Measurements from ENCODE around the gene DACT3.

The DACT3 gene

DNA sequence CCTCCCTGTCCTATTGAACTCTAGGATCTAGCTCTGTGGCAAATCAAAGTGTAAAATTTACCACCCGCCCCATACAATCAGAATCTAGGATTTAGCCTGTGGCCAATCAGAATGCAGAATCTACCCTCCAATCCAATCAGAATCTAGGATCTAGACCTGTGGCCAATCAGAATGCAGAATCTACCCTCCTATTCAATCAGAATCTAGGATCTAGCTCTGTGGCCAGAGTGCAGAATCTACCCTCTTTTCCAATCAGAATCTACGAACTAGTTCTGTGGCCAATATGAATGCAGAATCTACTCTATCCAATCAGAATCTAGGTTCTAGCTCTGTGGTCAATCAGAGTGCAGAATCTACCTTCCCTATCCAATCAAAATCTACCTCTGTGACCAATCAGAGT is 30.1 kb upstream of the DACT3 start:
- in situ Hi-C loops (cut with HindIII; ENCODE audit: low pct_unique_long_range_greater_than_20kb, low sequenced_read_pairs), result no loop called here
- TF ChIP-seq JUND (IDR thresholded peaks at IDR 0.05; ENCODE audit: low read depth), result no peak
- DNase-seq (ENCODE audit: low read depth in 1 of 2, low spot score in 1 of 2), result no peak

DNA sequence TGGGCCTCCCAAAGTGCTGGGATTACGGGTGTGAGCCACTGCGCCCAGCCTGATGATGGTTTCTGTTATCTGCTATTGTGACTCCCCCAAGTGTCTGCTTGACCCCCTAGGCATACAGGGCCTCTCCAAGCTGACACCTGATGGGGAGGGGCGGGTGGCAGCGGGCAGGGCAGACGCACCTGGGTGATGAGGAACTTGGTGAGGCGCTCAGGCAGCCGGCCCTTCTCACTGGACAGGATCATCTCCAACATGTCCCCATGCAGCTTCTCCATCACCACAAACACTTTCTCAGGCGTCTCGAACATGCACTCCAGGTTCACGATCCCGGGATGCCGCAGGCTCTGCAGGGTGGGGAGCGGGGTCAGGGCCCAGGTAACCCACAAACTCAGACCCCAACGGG is 28.4 kb upstream of the DACT3 start:
- no peak for TF ChIP-seq JUND (IDR thresholded peaks at IDR 0.05; ENCODE audit: low read depth)
- no peak for DNase-seq (ENCODE audit: low read depth in 1 of 2, low spot score in 1 of 2)
- in situ Hi-C loops (cut with HindIII; ENCODE audit: low pct_unique_long_range_greater_than_20kb, low sequenced_read_pairs), result no loop called here

DNA sequence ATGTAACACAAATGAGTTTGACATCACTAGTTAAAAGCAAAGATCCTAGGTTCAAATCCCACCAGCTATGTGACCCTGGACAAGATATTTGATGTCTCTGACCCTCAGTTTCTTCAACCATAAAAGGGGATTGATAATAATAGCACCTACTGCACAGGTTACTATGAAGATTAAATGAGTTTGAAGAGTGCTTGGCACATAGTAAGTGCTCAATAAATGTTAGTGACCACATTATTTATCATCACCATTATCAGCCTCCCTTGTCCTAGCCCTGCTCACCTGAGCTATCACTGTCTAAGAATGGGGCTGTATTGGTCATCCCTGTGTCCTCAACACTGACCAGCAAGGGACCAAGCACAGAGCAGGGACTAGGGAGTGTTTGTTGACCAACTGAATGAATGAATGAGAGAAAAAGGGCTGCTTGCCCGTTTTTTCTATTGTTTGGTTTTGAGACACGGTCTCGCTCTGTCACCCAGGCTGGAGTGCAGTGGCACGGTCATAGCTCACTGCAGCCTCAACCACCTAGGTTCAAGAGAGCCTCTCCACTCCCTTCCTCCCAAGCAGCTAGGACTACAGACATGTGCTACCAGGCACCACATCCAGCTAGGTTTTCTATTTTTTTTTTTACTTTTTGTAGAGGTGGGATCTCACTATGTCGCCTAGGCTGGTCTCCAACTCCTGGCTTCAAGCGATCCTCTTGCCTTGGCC is 26.6 kb upstream of the DACT3 start:
- TF ChIP-seq JUND (IDR thresholded peaks at IDR 0.05; ENCODE audit: low read depth), result no peak
- in situ Hi-C loops (cut with HindIII; ENCODE audit: low pct_unique_long_range_greater_than_20kb, low sequenced_read_pairs), result no loop called here

DNA sequence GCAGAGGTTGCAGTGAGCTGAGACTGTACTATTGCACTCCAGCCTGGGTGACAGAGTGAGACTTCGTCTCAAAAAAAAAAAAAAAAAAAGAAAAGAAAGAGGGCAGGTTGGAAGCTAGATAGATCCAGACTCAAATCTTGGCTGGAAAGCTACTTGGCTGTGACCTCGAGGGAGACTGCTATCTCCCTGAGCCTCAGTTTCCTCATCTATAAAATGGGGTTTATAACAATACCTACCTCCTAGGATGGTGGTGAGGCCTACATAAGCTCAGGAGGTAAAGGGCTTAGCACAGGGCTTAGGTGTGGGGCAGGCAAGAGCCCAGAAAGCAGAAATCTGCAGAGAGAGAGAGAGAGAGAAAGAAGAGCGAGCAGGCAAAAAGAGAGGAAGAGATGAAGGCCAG is 24.2 kb upstream of the DACT3 start:
- in situ Hi-C loops (cut with HindIII; ENCODE audit: low pct_unique_long_range_greater_than_20kb, low sequenced_read_pairs), result no loop called here
- no peak for TF ChIP-seq JUND (IDR thresholded peaks at IDR 0.05; ENCODE audit: low read depth)
- no peak for DNase-seq (ENCODE audit: low read depth in 1 of 2, low spot score in 1 of 2)

More for the DNA sequence above, 26.6 kb upstream of the DACT3 start:
- DNase-seq (ENCODE audit: low read depth in 1 of 2, low spot score in 1 of 2), result no peak

DNA sequence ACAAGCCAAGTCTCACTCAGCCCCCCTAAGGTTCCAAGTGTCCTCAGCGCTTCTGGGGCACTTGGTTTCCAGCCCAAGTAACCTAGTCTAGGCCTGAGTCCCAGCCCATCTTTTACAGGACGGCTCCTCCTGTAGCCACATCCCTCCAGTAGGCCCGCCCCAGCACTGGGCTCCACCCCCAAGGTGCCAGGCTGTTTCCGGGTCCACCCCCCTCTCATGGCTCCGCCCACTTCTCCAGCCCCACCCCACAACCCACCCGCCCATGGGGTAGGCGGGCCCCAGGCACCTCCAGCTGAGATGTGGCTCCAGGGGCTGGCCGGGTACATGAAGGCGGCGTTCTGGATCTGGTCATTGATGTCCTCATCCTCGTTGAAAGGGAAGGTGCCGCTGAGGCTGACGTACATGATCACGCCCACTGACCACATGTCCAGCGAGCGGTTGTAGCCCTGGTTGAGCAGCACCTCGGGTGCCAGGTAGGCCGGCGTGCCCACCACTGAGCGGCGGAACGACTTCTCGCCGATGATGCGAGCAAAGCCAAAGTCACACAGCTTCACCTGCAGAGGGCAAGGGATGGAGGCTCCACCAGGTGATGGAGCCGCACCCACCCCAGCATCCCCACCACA is 17.2 kb upstream of the DACT3 start:
- peak in 1 of 2 experiments; percentile 65 for DNase-seq (ENCODE audit: low read depth in 1 of 2, low spot score in 1 of 2)
- in situ Hi-C loops (cut with HindIII; ENCODE audit: low pct_unique_long_range_greater_than_20kb, low sequenced_read_pairs), result no loop called here
- no peak for TF ChIP-seq JUND (IDR thresholded peaks at IDR 0.05; ENCODE audit: low read depth)

DNA sequence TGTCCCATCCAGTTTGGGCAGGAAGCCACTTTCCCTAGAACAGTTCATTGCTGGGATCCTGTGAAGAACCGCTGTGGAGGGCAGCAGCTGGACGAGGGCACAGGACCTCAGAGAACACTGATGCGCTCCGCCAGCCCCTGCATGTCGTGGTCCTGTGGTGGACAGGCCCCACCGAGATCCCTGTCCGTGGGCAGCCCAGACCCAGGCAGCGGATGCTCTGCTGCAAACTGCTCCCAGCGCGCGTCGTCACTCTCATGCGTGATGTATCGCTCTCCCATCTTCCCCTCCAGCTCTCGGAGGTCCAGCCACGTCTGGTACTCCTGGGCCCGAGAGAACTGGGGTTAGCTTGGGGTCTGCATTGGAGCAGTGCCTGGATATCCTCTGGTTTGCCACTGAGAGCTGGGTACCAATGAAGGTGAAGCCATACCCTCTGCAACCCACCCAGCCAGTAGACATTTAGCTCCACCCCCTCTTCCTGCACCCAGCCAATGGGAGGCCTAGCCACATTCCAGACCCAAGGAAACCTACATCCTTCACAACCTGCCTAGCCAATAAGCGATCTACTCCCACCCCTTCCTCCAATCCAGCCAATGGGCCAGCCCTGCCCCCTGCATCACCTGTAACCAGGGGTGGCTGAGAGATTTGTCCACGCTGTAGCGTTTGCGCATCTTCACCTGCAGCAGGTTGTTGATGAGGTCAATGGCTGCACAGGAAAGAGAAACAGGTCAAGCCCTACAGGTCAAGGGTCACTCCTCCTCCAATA is 13.6 kb upstream of the DACT3 start:
- in situ Hi-C loops (cut with HindIII; ENCODE audit: low pct_unique_long_range_greater_than_20kb, low sequenced_read_pairs), result no loop called here
- peak; percentile 71 to 85 for DNase-seq (ENCODE audit: low read depth in 1 of 2, low spot score in 1 of 2)
- TF ChIP-seq JUND (IDR thresholded peaks at IDR 0.05; ENCODE audit: low read depth), result no peak

DNA sequence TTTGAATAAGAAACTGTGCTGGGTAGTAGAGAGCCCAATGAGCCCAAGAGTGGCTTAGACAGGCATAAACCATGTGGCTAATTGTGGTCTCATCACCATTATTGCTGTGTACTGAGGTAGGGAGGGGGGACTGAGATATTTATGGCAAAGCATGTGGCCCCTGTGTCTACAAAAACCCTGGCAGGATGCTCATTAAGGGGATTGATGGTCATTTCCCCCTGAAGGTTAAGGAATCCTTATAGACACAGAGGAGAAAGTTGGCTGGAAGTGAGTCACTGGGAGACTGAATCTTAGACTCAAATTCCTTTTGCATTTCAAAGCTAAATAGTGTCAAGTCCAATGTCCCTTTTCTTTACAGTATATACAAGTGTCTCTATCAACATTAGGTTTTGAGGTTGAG is 9.8 kb upstream of the DACT3 start:
- DNase-seq (ENCODE audit: low read depth in 1 of 2, low spot score in 1 of 2), result no peak
- in situ Hi-C loops (cut with HindIII; ENCODE audit: low pct_unique_long_range_greater_than_20kb, low sequenced_read_pairs), result no loop called here
- no peak for TF ChIP-seq JUND (IDR thresholded peaks at IDR 0.05; ENCODE audit: low read depth)

DNA sequence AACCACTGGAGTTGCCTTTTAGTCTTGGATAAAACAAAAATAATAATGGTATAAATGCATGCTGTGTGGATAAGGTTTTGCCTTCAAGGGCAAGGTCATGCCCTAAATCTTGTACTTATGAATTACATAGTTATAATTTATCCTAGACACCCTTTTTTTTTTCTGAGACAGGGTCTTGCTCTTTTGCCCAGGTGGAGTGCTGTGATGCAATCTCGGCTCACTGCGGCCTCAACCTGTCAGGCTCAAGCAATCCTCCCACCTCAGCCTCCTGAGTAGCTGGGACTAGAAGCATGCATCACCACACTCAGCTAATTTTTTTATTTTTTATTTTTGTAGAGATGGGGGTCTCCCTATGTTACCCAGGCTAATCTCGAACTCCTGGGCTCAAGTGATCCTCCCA is 7.7 kb upstream of the DACT3 start:
- in situ Hi-C loops (cut with HindIII; ENCODE audit: low pct_unique_long_range_greater_than_20kb, low sequenced_read_pairs), result no loop called here
- no peak for TF ChIP-seq JUND (IDR thresholded peaks at IDR 0.05; ENCODE audit: low read depth)
- DNase-seq (ENCODE audit: low read depth in 1 of 2, low spot score in 1 of 2), result no peak

DNA sequence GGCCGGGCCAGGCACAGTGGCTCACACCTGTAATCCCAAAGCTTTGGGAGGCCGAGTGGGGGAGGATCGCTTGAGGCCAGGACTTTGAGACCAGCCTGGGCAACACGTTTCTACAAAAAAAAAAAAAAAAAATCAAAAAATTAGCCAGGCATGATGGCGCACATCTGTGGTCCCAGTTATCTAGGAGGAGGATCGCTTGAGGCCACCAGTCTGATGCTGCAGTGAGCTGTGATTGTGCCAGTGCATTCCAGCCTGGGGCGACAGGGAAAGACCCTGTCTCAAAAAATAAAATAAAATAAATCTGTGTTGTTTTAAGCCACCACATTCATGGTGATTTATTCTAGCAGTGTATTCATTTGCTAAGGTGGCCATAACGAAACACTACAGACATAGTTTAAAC is 4.1 kb upstream of the DACT3 start:
- no peak for TF ChIP-seq JUND (IDR thresholded peaks at IDR 0.05; ENCODE audit: low read depth)
- no peak for DNase-seq (ENCODE audit: low read depth in 1 of 2, low spot score in 1 of 2)
- in situ Hi-C loops (cut with HindIII; ENCODE audit: low pct_unique_long_range_greater_than_20kb, low sequenced_read_pairs), result no loop called here

DNA sequence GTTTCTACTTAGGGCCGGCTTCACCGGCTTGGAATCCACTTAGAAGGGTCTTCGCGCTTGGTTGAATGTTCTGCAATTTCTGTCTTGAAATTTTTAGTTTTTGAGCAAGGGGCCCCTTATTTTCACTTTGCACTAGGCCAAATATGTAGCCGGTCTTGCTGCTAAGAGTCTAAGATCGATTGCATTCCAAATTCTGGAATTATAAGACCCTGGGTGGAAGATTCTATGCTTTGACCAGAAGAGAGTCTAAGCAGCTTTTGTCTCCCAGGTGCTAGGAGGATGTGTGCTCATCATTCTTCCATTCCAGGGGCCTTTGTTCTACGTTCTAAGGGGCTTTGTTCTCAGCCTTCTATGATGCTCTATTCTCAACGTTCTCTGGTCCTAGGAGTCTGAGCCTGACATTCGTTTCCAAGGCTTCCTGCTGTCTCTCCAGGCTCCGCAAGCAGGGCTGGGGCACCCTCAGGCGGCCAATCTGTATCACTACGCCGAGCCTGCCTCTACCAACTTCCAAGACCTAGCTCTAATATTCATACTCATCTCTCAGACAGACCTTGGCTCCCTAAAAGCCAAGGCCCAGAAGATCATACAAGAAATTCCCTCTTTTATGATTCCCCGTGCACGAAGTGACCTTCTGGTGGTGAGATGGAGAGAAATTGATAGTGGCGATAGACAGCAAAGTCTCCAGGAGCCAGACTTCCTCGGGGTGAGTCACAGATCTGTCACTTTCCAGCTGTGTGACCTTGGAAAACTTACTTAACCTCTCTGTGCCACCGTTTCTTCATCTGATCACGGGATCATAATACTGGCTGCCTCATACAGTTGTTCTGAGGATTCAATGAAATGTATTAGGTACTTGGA is 982 bp upstream of the DACT3 start:
- no peak for TF ChIP-seq JUND (IDR thresholded peaks at IDR 0.05; ENCODE audit: low read depth)
- peak; percentile 66 to 87 for DNase-seq (ENCODE audit: low read depth in 1 of 2, low spot score in 1 of 2)
- in situ Hi-C loops (cut with HindIII; ENCODE audit: low pct_unique_long_range_greater_than_20kb, low sequenced_read_pairs), result no loop called here

DNA sequence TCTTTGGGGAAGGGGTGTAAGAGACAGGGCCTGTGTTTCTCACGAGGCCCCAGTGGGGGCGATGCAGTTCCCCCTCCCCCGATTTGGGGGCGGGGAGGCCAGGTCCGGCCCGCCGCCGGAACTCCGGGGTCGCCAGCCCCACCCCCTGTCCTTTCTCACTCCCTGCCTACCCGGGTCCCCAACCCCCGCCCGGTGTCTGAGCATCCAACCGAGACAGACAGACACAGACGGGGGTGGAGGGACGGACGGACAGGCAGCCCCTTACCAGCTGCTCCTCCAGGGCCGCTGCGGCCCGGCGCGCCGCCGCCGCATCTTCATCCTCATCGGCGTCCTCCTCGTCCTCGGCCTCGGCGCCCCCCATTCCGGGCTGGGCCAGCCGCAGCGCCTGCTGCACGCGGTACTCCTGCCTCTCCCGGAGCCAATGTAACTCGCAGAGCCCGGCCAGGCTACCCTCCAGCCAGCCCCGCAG is 397 bp downstream of the DACT3 start:
- no peak for DNase-seq (ENCODE audit: low read depth in 1 of 2, low spot score in 1 of 2)
- in situ Hi-C loops (cut with HindIII; ENCODE audit: low pct_unique_long_range_greater_than_20kb, low sequenced_read_pairs), result no loop called here
- TF ChIP-seq JUND (IDR thresholded peaks at IDR 0.05; ENCODE audit: low read depth), result no peak

DNA sequence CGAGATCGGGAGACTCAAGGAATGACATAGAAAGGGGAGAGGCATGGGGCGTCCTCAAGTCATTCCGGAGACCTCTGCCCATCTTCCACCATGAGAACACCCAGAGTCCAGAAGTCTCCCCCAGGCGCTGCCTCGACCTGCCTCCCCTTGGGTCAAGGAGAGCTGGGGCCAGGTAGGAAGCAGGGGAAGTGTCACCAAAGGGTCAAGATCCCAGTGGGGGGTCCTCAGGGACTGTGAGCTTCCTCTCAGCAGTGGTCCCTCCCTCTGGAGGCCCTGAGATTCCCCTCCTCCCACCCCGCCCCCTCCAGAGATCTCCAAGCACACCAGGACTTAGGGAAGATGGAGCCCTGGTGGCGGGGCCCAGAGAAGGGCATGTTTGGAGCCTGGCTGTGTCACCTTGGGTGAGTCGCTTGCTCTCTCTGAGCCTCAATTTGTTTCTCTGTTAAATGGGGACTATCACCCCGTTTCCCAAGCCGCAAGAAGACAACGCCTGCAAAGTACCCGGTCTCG is 919 bp downstream of the DACT3 start:
- no peak for TF ChIP-seq JUND (IDR thresholded peaks at IDR 0.05; ENCODE audit: low read depth)
- no peak for DNase-seq (ENCODE audit: low read depth in 1 of 2, low spot score in 1 of 2)
- in situ Hi-C loops (cut with HindIII; ENCODE audit: low pct_unique_long_range_greater_than_20kb, low sequenced_read_pairs), result no loop called here
